GM18519 (cell line): Measurements from ENCODE around the gene THBS1.

Experiments used
- ATAC-seq: cut with Tn5 transposase; IDR thresholded peaks from one replicate; pipeline ENCODE4 v1.9.1; 2021; ENCODE audit warnings: mild to moderate bottlenecking, moderate library complexity; ENCODE audit not compliant: unreplicated experiment, low FRiP score

Gene THBS1

DNA sequence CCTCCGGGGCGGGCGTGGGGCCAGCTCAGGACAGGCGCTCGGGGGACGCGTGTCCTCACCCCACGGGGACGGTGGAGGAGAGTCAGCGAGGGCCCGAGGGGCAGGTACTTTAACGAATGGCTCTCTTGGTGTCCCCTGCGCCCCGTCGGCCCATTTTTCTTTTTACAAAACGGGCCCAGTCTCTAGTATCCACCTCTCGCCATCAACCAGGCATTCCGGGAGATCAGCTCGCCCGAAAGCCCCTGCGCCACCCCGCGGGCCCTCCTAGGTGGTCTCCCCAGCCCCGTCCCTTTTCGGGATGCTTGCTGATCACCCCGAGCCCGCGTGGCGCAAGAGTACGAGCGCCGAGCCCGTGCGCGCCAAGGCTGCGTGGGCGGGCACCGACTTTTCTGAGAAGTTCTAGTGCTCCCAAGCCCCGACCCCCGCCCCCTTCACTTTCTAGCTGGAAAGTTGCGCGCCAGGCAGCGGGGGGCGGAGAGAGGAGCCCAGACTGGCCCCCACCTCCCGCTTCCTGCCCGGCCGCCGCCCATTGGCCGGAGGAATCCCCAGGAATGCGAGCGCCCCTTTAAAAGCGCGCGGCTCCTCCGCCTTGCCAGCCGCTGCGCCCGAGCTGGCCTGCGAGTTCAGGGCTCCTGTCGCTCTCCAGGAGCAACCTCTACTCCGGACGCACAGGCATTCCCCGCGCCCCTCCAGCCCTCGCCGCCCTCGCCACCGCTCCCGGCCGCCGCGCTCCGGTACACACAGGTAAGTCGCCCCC, at the start of gene THBS1:
THBS1 (plus strand) TSS at position 595 of the 757 bp plus-strand sequence. CDS start 779 bp downstream, outside the sequence.
- no peak for ATAC-seq

DNA sequence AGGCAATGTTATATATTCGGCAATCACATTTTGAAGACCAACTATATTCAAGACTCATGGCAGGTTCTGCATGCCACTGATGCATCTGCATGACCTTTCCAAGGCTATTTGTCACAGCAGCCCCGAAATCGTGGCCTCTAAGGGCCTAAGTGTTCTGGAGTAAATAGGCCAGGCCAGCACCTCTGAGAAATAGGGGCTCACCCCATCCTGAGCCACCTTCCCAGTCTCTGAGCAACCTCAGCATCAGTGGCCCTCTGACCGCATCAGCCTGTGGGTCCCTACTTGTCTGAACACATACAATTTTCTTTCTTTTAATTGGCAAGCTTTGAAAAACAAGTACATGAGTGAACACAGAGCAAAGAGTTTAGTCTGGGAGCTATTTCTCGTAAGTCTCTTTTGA, 45.9 kb upstream of the THBS1 start:
- ATAC-seq = no peak

DNA sequence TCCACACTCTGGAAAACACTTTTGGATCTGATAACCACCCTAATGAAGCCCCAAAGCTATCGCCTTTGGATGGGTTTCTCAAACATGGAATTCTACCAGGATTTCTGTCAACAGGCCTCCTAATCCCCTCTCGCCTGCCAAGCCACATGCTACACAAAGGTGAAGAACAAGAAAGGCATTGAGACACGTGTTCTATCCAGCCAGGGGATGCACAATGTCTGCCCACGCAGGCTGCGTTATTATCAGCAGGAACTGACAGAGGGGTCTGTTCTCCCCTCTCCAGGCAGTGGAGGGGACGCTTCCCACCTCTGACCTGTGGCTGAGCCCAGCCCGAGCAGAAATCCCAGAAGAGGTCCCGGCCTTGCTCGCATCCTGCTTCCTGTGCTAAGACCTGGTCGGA, 45.4 kb upstream of the THBS1 start:
- no peak for ATAC-seq

DNA sequence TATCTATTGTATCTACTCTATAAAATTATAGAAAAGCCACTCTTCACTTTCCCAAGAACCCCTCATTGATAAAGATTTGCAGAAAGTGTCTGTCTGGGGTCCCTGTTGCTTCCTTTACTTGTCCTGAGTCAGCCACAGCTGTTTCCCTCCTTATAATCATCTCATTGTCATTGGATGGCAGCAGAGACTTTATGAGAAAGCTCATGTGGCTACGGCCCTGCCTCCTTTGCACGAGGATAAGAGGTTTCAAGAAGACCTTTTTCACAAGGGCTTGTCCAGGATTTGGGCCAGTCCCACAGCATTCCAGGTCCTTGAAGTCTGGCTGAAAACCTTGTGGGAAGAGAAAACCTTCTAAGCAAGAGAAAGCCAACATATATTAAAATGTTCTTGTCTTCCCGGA, 41.9 kb upstream of the THBS1 start:
- ATAC-seq = no peak

DNA sequence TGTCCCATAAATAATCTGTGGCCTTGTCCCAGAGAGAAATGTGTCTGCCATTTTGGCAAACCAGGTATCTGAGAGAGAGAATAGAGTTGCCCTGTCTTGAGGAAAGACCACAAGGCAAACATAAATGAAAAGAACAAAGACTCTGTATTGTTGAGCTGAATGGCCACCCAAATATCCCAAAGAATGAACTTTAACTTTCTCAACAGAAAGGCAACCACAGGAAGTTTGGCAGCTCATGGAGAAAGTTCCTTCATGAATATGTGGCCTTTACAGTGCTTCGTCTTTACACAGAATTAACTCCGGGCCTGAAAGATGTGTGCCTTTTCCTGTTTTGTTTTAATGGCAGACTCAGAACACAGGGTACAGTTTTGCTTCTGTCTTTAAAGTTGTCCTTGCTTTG, 41.4 kb upstream of the THBS1 start:
- ATAC-seq = no peak

DNA sequence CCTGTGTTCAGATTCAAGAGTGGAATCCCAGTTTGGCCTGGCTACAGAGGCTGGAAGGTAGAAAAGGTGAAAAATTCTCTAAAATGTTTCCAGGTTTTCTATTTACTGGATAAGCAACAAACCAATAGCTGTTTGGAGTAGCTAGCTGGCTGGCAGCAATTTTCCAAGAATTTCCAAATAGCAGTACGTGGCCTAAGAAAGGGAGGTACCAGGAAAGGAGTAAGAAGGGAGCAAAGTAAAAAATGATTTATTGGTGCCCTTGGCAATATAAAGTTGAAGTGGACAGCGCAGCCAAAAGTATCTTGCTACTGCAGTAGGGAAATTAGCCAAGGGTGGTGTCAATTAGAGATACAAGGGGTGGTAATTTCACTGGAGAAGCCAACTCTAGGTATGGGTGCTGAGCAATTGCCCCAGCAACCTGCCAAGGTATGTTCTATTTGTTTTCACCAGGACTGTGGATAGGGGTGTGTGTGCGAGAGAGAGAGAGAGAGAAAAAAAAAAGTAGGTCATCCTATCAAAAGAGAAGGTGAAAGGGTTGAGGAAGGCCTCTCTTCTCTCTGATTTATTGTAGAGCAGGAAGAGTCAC, 40.8 kb upstream of the THBS1 start:
- ATAC-seq = no peak

DNA sequence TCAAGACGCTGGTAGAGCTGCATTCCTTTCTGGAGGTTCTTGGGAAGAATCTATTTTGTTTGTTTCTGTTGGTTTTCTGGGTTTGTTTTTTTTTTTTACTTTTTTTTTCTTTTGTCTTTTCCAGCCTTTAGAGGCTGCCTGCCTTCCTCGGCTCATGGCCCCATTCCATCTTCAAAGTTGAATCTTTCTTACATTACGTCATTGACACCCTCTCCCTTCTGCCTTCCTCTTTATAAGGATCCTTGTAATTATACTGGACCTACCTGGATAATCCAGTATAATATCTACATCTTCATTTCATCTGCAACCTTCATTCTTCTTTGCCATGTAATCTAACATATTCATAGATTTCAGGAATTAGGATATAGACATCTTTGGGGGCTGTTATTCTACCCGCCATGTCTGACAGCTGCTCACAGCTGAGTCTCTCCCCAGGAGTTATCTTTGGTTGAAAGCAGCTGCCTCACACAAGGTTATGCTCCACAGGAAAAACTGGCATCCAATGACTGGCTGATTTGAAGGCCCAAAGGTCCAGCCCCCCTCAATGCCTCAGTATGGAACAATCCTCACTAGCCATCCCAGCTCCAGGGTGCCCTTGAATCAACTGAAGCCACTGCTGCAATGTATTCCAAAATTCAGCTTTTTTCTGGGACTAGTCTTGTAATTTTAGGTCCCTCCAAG, 38.4 kb upstream of the THBS1 start:
- ATAC-seq = no peak

DNA sequence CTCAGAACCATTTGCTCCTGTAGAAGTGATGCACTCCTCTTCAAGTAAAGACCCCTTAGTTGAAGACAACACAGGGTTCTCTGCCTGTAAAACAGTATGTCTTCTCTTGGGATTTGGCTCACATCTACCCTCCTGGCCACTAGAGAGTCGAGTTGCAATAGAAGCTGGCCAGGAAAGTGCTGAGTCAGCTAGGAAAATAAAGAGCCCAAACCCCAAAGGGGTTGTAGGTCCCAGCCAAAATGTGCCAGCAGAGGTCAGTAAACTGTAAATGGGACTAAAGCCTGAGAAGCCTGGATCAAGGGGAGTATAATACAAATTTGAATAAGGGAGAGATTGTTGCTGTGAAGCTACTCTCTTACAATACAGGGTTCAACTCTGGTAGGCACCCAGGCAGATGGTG, 37.2 kb upstream of the THBS1 start:
- ATAC-seq = no peak

DNA sequence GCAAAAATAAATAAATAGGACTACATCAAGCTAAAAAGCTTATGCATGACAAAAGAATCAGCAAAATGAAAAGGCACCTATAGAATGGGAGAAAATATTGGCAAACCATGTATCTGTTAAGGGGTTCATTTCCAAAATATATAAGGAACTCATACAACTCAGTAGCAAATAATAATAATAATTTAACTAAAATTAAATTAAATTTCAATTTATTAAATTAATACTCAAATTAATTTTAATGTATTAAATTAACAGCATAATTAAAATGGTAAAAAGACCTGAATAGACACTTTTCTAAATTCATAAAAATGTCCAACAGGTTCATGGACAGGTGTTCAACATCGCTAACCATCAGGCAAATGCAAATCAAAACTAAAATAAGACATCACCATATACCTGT, 34.0 kb upstream of the THBS1 start:
- no peak for ATAC-seq

DNA sequence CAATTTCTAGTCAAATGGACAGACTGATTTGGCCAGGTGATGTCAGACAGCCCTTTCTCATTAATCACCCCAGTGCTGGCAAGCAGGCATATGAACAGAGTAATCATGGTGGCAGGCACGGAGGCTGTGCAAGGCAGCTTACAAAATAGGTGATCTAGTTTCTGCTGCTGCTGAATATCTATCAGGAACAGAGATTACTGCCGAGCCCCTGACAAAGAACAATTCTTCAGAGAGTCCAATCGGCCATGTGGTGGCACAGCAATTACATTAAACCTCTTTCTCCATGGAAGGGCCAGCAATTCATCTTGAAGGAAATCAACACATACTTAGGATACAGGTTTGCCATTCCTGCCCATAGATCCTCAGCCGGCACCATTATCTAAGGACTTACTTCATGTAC, 32.3 kb upstream of the THBS1 start:
- no peak for ATAC-seq

DNA sequence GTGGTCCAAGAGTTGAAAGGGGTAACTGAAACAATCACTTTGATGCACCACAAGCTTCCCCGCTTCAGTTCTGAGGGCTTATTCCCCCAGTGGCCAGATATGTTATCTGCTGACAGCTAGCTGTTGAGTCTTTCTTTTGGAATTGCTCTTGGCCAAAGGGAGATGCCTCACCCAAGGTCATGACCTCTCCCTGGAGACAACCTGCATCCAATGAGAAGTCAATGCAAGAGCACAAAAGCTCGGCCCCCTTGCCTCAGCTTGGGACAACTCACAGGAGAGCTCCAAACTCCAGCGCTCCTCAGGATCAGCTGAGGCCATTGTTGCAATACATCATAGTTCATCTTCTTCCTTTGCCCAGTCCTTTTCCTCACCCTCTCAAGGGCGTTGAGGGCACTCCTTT, 31.0 kb upstream of the THBS1 start:
- ATAC-seq = no peak

DNA sequence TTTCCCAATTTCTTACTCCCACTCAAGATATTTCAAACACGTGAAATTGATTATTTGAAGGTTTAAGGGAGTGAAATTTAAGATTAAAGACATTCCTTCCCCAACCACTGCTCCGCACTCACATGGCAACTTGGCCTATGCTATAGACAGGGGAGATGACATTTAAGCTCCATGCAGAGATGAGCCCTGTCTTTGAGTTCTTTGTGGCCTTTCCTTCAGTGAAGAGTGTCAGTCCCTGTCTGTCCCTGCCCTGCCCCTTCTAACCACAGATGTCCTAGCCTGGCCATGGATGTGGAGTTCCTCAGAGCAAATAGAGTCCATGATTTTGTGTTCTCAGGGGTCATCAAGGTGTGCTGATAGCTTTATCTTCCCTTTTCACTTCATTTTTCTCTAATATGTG, 29.4 kb upstream of the THBS1 start:
- ATAC-seq = no peak

DNA sequence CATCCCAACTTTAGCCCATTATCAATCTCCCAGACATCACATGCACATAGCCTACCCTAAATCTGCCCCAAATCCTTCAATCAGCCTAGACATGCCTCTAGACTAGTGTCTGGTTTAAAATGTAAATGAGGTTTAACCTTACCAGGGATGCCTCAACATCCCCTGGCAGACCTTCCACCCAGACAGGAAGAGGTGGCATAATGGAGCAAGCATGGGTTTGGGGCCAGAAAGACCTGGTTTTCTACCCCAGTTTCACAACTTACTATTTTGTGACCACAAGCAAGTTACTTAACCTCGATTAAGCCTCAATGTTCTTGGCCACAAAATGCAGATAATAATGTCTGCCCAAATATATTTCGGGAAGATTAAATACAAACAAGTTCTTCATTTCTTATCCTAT, 28.3 kb upstream of the THBS1 start:
- ATAC-seq = no peak

DNA sequence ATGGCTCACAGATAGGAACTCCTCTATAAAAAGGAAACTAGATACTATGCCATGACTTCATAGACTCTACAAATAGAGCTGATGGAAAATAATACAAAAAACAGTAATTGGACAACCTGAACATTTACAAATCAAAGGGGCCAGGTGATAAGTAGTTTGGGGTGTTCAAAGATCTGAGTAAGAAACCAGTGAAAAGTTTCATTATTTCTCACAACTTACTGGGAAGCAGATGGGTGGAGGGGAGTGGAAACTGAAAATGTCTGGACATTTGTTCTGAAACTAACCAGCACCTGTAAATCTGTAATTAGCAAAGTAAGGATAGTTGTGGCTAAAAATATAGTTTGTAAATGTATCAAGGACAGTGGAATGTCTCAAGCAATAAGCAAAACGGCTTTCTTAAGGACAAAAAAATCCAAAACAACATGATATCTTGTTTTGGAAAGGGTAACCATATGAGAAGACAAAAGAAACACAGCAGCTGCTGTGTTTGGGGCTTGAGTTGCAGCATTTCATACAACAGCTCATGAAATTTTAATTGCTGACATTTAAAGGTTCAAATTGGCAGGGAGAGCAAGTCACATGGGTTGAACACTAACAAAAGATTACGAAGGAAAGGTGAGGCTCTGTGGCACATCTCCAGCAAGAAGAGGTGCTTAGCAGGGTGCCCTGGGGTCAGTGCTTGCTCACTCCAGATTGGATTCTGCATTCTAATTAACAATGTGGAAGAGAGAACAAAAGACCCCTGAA, 26.8 kb upstream of the THBS1 start:
- no peak for ATAC-seq

DNA sequence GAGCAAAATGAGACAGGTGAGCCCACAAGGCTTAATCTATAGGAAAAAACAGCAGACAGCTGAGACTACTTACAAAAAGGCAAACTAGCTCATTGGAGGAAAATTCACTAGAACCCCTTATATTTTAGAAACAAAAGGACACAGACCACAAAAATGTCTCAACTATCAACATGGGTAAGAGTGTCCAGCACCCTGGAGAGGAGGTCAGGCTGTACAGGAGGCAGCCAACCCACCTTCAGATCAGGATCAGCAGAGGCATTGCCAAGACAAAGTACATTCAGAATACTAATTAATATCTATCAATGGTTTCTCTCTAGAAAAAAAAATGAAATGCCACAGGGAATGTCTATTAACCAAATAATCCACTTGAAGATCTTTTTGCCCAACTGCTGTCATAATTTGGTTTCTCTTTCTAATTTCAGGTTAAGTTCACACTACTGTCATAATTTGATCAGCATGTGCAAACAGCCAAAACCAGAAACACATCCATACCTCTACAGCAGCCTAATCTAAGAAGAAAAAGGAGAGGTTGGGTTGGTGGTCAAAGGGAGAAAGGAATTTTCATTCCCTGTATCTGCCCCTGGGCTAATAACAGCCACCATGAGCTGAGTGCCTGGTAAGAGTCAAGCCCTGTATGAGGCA, 26.0 kb upstream of the THBS1 start:
- no peak for ATAC-seq

DNA sequence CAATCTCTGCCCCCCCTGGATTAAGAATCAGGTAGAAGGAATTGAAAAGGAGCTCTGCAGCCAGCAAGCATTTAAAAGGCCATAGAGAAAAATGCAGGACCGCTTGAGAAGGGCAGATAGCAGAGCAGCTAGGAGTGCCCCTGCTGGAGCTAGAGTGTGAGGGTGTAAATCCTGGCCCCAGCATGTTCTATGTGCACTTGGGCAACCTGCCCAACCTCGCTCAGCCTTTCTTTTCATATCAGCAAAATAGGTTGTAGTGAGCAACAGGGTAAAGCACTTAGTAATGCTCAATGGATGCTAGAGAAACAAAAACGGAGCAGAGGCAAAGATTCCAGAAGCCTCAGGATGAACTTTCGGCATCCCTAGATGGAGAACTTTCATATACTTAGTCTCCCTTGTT, 25.0 kb upstream of the THBS1 start:
- ATAC-seq = no peak

DNA sequence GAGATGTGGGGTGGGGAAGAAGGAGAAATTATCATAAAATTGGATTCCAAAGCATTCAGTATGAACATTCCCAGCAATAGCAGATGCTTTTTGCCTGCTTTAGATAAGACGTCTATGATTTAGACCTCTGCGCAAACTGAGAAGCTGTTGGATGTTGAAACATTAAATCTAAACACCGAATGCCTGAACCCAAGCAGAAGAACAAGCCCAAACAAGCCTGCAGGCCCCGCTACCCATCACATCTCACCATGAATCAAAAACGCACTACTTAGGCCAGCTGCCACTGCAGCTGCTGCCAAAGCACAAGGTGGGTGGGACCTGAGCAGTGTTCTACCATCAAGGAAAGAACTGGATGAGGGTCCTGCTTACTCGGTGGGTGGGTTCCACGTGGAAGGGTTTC, 24.4 kb upstream of the THBS1 start:
- no peak for ATAC-seq

DNA sequence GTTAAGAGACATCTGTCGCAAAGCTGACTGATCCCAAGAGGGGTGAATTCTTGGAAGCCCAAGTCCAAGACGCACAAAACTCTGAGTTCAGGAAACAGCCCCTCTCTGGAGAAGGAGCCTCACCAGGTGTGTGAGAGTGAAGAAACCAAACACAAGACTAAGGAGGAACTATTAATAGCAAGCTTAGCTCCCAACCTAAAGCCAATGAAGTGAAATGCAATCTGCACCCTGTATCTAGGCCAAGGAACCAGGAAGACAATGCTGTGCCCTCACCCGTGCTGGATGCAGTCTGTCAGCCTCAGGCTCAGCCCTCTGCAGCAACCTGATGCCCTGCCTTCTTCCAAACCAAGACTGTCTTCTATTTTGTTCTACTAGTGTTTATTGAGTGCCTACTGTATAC, 22.5 kb upstream of the THBS1 start:
- no peak for ATAC-seq

DNA sequence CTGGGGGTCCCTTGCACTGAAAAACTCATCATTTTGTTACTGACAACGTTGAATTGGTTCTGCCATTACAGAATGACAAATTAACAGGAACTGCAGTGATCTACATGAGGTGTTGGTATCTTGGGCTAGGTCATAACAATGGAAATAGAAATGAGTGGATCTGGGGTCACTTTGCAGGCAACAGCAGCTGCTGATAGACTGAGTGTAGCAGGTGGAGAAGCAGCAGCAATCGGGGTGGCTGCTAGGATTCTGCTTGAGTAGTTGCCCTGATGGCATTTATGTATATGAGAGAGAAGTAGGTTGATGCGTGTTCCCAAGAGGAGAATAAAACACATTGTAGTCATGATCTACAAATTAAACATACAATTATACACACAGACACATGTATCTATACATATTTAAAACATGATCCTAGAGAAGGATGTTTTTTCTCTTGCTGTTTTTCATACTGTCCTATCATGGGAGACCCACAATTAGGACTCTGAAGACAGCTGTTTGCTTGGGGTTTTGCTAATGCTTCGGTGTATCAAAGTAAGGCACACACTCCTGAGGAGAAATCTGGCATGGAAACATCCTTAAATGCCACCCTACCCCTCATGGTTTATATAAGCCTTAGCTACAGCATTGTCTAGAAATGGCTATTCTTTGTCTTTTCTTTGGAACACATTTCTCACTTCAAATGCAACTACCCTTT, 15.8 kb upstream of the THBS1 start:
- no peak for ATAC-seq

DNA sequence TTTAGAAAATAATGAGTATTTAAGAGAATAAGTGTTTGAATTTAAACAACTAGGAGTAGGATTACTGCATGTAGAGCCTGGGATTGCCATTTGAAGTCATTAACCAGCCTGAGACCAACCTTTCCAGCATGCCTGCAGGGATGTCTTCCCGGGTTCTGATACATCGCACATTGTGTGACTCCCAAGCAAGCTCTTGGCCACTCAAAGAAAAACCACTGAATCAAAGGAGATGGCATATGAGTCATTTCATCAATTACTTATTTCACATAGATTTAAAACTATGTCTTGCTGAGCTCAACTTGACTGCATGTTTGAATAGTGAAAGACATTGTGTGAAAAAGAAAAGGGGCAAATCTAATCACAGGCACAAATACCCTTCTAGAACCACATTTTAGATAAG, 15.0 kb upstream of the THBS1 start:
- no peak for ATAC-seq
